AG09309 (cell line): ENCODE data around the gene BAG3.
A peak's percentile ranks its signal among the peaks of the same experiment; 100 is the strongest.

Source experiments
- DNase-seq: peaks from one replicate; pipeline ENCODE4 v3.0.0-alpha.2; 2010; ENCODE audit warnings: low read depth
- H3K4me3 ChIP-seq: 2 replicates; pipeline ENCODE4 v1.5.1; 2011; ENCODE audit warnings: mild to moderate bottlenecking, low read depth, low read length, moderate library complexity; ENCODE audit not compliant: control insufficient read depth
- TF ChIP-seq, protein P1 (sequence below): IDR thresholded peaks from 2 replicates; pipeline ENCODE4 v1.5.1; 2011; ENCODE audit warnings: mild to moderate bottlenecking, low read depth, low read length, inconsistent platforms; ENCODE audit not compliant: insufficient read depth, control insufficient read depth; ENCODE audit errors: missing control alignments

Gene BAG3

DNA sequence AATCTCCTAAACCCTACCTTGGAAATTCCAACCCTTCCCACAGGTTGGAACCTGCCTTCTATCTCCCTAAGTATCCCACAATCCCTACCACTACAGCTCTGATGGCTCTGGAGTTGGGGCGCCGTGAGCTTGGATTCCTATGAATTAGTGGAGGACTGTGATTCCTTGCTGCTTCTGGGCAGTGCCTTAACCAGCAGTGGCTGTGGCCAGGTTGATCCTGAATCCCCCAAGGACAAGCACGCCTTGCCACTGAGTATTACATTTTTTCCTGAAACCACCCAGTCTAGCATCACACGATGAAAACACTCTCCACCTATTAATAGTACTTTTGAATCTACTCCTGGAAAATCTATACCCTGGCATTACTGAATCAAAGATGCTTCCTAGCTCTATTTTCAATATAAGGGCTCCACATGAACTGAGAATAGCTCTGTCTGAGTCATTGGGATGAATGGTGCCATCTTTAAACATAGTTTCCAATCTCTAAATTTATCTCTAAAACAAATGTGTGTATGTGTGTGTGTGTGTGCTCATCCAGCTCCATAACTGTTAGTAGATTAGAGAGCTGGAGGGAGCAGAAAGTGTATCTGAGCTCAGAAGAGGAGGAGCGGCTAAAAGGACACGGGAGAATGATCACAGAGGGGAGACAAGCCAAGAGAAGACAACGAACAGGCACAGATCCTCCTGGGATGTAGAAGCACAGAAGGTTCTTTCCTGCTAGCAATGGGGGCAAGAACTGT, 62.7 kb downstream of the BAG3 start:
- TF ChIP-seq, protein P1, sequence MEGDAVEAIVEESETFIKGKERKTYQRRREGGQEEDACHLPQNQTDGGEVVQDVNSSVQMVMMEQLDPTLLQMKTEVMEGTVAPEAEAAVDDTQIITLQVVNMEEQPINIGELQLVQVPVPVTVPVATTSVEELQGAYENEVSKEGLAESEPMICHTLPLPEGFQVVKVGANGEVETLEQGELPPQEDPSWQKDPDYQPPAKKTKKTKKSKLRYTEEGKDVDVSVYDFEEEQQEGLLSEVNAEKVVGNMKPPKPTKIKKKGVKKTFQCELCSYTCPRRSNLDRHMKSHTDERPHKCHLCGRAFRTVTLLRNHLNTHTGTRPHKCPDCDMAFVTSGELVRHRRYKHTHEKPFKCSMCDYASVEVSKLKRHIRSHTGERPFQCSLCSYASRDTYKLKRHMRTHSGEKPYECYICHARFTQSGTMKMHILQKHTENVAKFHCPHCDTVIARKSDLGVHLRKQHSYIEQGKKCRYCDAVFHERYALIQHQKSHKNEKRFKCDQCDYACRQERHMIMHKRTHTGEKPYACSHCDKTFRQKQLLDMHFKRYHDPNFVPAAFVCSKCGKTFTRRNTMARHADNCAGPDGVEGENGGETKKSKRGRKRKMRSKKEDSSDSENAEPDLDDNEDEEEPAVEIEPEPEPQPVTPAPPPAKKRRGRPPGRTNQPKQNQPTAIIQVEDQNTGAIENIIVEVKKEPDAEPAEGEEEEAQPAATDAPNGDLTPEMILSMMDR: no peak
- no peak for DNase-seq
- no peak overlapping the region for H3K4me3 ChIP-seq

DNA sequence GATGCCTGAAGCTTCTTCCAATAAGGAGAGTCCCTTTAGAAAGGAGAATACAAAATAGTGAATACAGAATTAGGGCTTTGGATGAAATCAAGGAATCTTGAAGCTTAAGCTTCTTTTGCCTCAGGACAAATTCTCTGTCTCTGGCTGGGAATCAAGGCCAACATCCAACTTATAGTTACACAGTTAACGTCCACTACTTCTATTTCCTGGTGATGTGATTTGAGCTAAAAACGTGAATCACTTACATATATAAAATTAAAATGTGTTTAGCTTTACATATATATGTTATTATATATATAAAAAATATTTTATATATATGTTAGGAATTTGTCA, 63.3 kb downstream of the BAG3 start:
- no peak overlapping the region for H3K4me3 ChIP-seq
- TF ChIP-seq, protein P1: no peak
- no peak for DNase-seq

DNA sequence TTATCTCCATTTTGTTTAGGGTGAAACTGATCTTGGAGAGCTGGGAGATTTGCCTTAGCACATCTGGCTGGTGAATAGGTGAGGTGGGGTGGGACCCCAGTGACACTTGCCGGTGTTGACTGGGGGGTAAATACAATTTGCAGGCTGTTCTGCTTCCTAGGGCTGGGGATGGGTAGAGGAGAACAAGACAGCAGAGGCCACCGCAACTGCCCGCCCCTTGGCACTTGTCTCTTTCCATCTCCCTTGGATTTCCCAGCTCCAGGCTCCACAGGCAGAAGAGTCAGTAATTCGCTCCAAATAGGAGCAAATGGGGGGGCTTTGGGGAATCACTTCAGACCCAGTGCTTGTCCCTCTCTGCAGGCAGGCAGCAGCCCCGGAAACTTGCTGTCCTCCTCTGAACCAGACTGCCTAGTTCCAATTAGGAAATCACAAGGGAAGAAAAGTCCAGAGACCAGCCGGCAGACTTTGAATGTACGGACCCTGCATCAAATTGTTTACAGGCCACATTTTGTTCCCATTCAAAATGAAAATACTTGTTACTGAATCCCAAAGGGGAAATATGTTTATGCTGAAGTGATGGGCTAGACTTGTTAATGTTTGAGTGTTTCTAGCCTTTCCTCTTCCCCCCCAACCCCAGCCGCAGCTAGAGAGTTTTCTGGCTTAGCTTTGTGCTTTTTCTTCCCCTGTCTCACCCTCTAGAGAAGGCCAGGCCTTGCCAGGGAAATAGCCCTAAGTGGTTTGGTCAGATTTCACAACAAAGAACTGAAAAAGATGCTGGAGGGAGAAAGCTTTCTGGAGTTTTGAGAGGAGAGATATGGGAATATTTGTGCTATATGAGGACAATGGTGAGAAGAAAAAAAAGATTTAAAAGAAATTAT, 64.7 kb downstream of the BAG3 start:
- TF ChIP-seq, protein P1: no peak
- no peak overlapping the region for H3K4me3 ChIP-seq
- no peak for DNase-seq

GRCh38 chr10:119723161-119723560, 72.0 kb downstream of the BAG3 start:
- H3K4me3 ChIP-seq: no peak overlapping the region
- DNase-seq: no peak
- TF ChIP-seq, protein P1: no peak

DNA sequence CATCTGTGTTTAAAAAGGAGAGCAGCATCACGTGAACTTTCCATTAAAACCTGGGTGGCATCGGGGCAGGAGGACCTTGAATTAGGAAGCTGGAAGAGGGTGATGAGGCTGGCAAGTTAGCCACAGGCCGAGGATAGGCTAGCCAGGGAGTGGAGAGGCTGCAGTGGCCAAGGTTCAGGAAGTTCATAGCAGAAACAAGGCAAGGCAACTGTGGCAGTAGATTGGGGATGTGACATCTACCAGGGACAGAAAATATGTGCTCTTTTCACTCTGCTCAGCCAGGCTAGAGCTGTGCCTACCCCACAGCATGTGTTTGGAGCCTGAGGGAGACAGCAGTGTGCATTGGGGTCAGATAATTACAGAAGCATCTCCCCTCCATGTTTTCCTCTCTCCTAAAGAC, 72.4 kb downstream of the BAG3 start:
- DNase-seq: no peak
- no peak overlapping the region for H3K4me3 ChIP-seq
- TF ChIP-seq, protein P1: no peak

DNA sequence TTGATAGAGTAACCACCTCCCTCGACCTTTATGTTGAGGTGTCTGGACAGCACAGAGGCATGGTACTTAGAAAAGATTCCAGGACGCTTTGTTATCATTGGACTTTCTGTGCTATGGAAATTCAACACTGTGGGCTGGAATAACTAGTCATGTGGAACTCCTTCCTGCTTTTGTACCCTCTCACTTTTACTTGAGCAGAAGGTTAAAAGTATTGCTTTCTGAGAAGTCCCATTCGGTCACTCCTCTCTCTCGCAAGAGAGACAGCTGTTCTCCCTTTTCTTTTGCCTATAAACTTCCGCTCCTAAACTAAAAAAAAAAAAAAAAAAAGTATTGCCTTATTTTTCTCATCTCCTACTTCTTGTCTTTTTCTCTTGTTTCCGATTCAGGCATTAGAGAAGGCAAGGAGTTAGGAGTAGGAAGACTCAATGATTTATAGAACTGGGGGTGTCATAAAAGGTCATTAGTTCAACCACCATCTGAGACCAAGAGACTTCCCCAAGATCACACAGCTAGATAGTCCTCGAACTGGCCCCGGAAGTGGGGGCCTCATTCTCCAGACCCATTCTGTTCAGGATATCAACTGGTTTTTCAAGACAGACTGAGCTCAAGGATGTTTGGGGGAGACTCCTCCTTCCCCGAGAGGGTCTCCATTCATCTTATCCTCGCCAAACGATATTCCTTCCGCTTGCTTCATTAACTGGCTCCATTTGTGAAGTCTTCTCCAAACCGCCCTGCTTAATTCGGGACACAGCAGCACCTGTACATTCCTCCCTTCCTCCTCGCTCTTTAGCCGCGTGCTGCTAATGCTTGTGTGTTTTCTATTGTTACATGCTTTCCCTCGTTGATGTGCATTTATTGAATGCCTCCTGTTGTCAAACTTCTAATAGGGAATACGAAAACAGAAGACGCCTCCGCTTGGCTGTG, 73.7 kb downstream of the BAG3 start:
- TF ChIP-seq, protein P1: no peak
- DNase-seq: no peak
- peak overlapping the region; percentile 66 for H3K4me3 ChIP-seq
